Sciatic nerve (tissue), 2 donors: ENCODE results near the gene SLC44A5. TPM values are rescaled to one million over a fixed set of nuclear protein-coding genes. Genes with fewer than 3 reads are reported as not detected.
"Not testable (repeated sequence)": the region's sequence is repeated elsewhere in the genome, so short reads cannot be mapped to it uniquely, and the experiment has no call there.

ENCODE experiments used
- ATAC-seq: fragments of 200-7000 bp; cut with Tn5 transposase; one replicate; pipeline ENCODE4 v1.9.1; 2020; ENCODE audit warnings: mild to moderate bottlenecking, moderate library complexity
- DNase-seq: peaks from one replicate; pipeline ENCODE4 v3.0.0-alpha.2; 2020; ENCODE audit warnings: low spot score
- intact Hi-C: fragments of 100-400 bp; cut with DNase I; formaldehyde crosslinking; loops from one replicate; pipeline ENCODE4 v1.14.2; 2022
- total RNA-seq: library from RNA; stranded (reverse); fragmentation: NEBNext Ultra II Directional; extraction: Animal tissue kit (Norgen Biotek cat#: 25700); gene quantifications from one replicate; pipeline ENCODE4 v1.2.1, GENCODE V29; 2021
- donor health status: DM: no; HTN: no; CAD: no.
- donor health status: DM: no; HTN: no; CAD: no.

Gene SLC44A5
- total RNA-seq, 1 donor from 2014 or later, result 0.31 TPM

DNA sequence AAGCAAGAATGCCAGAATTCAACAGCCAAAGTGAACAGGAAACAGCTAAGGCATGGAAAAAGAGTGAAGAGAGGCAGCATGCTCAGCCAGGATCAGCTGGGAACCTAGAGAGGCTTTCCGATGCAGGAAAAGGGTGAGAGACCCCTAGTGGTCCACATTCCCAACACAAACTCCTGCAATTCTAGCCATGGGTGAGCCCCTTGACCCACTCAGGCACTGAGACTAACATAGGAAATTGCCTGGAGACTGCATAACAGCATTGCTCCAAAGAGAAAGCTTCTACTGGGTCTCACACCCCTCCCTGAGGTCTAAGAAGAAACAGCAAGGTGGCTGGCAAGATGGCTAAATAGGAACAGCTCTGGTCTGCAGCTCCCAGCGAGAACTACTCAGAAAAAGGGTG, 353.5 kb downstream of the SLC44A5 start:
- ATAC-seq, result no peak
- DNase-seq, result no peak

DNA sequence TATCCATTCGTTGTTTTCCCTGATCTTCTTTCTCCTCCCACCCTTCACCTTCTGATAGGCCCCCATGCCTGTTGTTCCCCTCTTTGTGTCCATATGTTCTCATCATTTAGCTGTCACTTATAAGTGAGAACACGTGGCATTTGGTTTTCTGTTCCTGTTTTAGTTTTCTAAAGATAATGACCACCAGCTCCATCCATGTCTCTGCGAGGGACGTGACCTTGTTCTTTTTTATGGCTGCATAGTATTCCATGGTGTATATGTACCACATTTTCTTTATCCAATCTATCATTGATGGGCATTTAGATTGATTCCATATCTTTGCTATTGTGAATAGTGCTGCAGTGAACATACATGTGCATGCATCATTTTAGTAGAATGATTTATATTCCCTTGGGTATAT, 360.8 kb downstream of the SLC44A5 start:
- intact Hi-C loops, DNase-seq, ATAC-seq: not testable (repeated sequence)

More for the DNA sequence above, 353.5 kb downstream of the SLC44A5 start:
- intact Hi-C loops, result no loop called here

DNA sequence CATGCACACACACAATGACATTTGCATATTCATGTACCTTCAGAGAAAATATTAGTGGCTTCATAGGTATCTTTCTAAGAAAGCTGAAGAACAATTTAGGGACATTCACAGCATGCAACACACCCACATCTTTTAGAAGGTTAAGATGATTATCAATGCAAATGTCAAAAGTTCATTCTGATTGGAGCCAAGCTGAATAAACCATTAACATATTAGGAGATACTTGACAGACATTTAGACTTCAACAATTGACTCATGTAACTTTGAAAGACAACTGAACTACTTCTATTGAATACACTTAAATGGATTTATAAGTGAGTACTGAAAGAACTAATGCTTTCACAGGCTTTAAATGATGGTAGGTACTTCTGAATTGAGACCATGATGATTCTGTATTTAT, 365.7 kb downstream of the SLC44A5 start:
- ATAC-seq (no peak), DNase-seq (no peak)
- intact Hi-C loops, result no loop called here

DNA sequence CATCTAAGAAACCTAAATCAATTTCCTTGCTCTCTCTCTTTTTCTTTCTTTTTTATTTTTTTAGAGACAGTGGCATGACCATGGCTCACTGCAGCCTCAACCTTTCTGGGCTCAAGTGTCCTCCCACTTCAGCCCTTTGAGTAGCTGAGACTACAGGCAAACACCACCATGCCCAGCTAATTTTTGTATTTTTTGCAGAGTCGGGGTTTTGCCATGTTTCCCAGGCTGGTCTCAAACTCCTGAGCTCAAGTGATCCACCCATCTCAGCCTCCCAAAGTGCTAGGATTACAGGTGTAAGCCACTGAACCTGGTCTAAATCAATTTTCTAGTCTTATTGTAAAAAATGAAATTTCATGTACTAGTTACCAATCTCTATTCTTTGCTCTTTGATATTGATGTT, 367.8 kb downstream of the SLC44A5 start:
- DNase-seq (no peak), ATAC-seq (no peak)
- intact Hi-C loops, result no loop called here

DNA sequence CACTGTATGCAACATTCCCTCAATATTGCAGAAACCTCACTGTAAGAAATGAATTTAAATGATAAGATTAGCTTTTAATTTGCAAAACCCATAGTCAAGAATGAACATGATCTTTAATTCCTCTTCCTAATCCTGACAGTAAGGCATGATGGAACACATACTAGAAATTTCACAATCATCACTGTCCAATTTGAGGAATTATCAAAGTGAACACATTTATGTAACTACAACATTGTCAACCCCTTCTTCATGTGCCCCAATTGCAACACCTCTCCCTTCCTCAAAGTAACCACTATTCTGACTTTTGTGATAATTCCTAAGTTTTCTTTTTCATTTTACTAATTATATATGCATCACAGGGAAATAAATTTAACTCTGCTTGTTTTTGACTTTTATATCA, 373.6 kb downstream of the SLC44A5 start:
- no peak for ATAC-seq
- intact Hi-C loops, result no loop called here
- DNase-seq, result no peak

DNA sequence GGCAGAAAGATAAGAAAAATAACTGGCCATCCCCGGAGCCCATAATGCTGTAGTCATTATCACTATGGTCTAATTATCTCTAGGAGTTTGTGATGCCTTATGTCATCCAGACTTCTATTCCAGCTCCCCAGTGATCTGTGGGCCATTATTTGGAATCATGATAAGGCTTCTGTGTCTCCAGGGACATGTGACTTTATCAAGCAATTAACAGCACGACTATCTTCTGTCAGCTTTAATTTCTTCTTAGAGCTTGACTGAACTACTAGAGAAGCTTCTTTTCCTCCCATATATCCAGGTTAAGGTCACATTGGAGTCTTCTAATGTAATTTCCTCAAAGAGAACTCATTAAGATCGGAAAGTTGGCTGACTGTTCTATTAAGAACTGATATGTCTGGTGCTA, 376.4 kb downstream of the SLC44A5 start:
- intact Hi-C loops, result no loop called here
- ATAC-seq (no peak), DNase-seq (no peak)

DNA sequence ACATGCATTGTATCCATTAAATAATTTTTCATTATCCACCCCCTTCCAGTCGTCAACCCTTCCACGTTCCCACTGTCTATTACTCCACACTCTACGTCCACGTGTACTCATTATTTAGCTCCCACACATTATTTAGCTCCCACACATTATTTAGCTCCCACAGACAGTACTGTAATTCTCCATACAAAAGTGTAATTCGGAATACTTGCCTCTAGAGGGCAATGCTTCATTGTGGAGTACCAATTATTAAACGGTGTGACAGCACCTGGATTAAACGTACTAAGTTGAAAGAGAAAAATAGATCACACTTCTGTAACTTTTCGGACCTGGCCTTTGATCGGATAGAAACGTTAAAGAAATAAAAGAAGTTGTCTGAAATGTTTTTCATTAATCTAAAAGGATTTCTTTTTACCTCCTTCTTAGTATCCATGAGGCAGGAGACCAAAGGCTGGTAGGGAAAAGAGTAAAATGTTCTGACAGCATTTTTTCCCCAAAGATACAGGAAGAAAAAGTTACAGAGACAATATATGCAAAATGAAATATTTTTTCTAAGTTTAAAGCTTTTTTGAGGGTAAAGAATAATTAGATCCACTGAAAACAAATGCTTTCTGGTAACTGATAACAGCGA, 377.5 kb downstream of the SLC44A5 start:
- DNase-seq (no peak), ATAC-seq (no peak)
- intact Hi-C loops, result no loop called here

DNA sequence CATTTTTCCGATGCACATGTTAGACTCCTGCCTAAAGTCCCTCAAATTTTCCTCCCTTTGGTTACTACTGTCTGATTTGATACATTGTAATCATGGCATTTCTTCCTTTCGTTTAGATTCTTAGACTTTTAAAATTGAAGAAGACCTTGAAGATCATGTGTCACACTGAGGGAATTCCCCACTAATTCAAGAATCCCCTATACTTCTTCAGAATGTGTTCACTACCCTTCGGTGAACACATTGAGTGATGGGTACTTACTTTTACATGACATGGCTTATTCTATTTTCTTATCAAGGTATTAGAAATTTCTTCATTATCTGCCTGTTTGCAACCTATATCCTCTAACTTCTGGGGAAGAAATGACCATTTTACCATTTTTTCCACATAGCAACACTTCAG, 390.8 kb downstream of the SLC44A5 start:
- intact Hi-C loops, result no loop called here
- no peak for DNase-seq

DNA sequence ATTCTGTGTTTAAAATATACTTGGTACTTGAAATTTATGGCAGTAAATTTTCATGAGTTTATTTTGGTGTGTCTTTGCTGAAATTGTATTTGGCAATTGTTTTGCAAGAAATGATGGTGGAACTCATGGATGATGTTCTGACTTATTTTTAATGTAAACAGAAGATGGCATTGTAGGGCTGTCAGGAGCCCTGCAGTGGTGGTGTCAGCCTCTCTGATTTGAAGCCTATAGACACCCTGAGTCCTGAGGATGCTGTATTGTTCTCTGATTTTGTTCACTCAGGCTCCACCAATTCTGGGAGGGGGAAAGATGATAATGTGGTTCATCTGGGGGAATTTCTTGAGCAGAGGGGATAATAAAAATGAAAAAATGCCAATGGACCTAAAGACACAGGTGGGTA, 396.9 kb downstream of the SLC44A5 start:
- no peak for ATAC-seq
- intact Hi-C loops, result no loop called here
- no peak for DNase-seq

More for the DNA sequence above, 390.8 kb downstream of the SLC44A5 start:
- ATAC-seq, result no peak

DNA sequence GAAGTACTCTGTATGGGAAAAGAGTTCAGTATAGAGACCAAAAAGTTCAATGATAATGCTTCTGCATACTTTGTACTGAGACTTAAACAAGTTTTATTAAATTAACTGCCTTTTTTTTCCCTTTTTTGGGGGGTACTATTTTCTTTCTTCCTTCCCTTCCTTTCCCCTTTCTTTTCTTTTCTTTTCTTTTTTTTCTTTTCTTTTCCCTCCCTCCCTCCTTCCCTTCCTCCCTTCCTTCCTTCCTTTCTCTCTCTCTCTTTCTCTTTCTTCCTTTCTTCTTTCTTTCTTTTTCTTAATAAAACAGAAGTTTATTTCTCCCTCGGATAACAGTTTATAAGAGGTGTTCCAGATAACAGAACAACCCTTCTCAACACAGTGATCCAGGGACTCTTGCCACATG, 399.3 kb downstream of the SLC44A5 start:
- ATAC-seq, result no peak
- no peak for DNase-seq
- intact Hi-C loops, result no loop called here

DNA sequence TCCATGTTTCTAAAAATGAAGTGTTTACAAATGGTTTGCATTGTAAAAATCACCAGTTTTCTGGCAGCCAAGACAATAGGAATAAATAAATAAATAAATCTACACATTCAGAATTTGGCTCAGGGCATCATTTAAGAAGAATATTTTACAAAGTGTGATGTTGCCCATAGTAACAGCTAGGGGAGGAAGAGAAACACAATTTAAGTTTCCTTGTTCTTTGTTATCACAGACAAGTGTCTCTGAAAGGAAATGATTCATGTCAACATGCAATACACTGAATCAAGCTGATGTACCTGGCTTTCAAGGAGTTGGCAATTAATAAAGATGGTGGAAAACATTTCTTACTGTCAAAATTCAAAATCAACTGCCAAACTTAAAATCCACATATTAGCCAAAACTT, 402.1 kb downstream of the SLC44A5 start:
- no peak for ATAC-seq
- intact Hi-C loops, result loop anchor here (10.0 kb wide), 1 partner anchor 434 kb away; no protein-coding TSS in a partner anchor

DNA sequence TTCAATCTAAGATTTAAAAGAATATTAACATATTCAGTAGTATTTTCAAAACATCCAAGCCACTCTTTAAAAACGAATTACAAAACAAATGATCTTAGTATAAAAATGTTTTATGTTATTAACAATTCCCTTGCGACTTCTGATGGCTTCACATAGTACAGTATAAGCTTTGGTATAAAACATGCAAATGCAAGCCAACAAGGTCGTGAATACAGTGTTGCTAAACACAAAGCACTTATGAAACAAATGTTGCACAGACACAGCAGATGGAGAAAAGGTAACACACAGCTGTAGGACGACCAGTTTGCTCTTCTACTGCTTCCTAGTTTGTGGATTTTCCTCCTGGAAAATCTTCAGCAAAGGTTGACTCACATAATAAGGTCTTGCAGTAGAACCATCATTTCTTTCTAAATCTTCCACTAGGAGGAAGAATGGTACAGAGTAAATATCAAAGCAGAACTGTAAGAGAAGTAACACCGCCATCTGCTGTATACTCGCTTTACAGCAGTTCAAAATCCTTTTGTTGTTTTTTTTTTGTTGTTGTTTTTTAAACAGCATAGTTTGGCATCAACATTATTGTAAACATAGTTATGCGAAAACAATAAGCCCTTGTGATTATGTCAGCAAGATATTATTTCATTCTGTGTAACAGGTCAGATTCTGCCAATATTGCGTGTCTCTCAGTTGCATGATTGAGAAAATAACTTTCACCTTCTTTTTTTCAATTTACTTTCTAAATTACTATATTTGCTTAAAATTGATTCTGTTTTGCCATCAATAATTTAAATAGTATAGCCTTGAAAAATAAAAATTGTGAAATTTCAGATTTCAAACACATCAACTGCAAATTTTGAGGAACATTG, 407.3 kb downstream of the SLC44A5 start:
- ATAC-seq, result peak; percentile 59
- intact Hi-C loops, result loop anchor here (10.0 kb wide), 1 partner anchor 429 kb away; no protein-coding TSS in a partner anchor
- no peak for DNase-seq

More for the DNA sequence above, 402.1 kb downstream of the SLC44A5 start:
- no peak for DNase-seq

DNA sequence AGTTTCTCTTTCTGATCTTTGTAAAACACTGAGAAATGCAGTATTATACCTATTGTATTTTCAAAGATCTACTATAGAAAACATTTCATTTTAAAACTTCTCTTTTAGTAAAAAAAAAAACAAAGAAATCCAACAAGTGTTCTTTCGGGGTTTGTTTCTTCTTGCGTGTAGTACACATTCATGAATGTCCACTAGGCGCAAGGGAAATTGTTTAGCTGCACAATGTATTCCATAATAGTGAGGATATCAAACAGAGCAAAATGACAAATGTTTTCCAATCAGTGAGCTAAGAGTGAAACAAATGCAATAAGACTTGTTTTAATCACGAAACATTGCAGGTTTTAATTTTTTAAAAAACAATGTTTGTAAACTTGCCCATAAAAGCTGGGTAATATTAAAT, 408.2 kb downstream of the SLC44A5 start:
- DNase-seq, result no peak
- intact Hi-C loops, result loop anchor here (10.0 kb wide), 1 partner anchor 428 kb away; no protein-coding TSS in a partner anchor
- ATAC-seq, result no peak

DNA sequence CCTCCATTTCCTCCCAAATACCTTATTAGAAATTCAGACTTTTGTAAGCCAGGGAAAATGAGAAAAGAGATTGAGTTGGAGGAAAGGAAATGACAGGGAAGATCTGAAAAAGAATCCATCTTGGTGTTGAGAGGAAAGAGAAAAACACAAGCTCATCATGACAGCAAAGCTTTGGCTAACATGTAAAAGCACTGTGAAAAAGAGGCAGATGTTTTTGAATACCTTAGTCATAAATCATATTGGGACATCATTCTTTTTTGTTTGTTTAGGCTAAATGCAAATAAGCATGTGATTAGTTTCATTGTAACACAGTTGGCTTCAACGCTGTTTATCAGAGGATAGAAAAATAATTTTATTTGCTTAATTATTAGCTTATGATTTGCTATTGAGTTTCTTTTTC, 412.2 kb downstream of the SLC44A5 start:
- no peak for DNase-seq
- intact Hi-C loops, result no loop called here
- no peak for ATAC-seq

DNA sequence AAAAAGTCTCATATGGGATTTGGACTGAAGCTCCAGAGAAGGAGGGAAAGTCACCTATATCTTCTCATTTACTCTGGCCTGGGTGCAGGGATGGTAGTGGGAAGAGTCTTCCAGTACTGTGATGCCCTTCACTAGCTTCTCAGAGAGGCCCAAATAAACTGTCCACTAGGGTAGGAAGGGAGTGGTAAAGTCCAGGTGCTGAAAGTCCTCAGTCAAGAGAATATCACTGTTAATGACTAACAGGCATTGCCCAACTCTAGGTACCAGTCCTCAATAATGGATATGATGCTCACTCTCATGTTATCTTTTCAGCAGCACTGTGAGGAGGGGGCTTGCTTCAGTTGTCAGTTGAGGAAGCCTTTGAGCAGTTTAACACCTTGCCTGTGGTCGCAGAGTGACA, 412.8 kb downstream of the SLC44A5 start:
- ATAC-seq, result no peak
- DNase-seq, result no peak
- intact Hi-C loops, result no loop called here

DNA sequence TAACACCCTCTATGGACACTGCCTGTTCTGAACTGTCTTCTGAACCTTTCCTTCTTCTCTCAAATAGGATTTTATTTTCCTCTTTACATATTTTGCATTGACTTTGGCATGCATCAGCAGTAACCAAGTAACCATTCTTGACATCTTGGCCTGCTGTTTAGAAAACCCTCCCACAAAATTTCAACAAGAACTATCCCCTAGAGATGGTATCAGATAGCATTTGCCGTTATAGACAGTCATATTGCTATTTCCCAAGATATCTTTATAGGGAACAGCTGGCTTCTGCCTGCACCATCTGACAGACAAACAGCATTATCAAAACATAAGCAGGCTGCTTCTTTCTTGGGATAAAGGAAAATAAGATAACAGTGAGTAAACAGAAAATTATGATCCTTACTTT, 422.0 kb downstream of the SLC44A5 start:
- no peak for ATAC-seq

DNA sequence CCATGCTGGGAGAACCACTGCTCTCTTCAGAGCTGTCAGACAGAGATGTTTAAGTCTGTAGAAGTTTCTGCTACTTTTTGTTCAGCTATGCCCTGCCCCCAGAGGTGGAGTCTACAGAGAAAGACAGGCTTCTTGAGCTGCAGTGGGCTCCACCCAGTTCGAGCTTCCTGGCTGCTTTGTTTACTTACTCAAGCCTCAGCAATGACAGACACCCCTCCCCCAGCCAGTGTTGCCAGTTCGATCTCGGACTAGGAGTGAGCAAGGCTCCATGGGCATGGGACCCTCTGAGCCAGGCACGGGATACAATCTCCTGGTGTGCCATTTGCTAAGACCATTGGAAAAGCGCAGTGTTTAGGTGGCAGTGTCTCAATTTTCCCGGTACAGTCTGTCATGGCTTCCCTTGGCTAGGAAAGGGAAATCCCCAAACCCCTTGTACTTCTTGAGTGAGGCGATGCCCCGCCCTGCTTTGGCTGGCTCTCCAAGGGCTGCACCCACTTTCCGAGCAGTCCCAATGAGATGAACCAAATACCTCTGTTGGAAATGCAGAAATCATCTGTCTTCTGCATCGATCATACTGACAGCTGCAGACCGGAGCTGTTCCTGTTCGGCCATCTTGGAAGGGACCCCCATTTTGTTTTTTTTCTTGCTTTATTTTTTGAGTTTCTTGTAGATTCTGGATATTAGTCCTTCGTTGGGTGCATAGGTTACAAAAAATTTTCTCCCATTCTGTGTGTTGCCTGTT, 429.5 kb downstream of the SLC44A5 start:
- DNase-seq, intact Hi-C loops, ATAC-seq: not testable (repeated sequence)

More for the DNA sequence above, 422.0 kb downstream of the SLC44A5 start:
- no peak for DNase-seq
- intact Hi-C loops, result no loop called here

DNA sequence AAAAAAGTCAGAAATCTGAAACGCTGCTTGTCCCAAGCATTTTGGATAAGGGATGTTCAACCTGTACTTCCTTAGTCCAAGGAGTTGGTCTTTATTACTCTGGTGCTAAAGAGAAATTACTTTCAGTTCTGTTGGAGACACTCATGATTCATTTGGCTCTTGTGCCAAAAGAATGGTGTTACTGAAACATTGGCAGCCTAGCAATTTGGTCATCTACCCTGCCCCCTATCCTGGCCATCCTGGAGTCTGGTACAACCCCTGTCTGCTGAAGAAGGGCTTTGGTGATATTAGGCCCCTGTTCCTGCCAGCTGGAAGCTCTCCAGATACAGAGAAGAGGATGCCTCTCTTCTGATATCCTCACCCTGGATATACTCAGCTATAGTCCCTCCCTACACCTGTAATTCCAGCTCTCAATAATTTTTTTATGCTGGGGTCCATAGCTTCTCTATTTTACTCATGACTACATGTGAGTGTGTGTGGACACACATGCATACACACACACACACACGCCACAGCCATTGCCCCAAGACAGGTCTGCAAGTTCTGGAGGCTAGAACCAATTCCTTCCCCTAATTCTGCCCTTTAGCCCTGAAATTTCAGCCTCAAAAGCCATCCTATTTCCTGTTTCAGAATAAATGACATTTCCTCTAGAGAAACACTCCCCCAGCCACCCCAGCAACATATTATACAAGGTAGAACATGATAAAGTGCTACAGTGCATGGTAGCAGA, 436.7 kb downstream of the SLC44A5 start:
- intact Hi-C loops, result no loop called here
- ATAC-seq, result no peak
- DNase-seq, result no peak

DNA sequence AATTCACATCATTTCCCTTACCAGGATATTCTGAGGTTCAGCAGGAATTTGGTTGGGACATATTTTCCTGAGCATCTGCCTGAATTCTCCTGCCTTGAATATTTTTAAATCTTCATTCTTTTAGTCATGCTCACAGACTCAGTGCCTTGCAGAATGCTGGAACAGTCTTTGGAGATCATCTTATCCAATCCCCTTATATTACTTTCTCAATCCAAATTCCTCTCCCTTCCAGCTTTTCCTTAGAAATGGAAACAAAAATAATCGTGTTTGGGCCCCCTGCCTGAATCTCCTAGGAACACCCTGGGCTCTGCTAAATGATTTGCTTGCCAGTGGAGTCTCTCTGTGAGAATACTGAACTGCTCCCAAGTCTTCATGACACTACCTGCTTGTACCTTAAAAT, 438.4 kb downstream of the SLC44A5 start:
- intact Hi-C loops, result no loop called here
- ATAC-seq (peak; percentile 65), DNase-seq (no peak)
